ENCODE results near the gene CNTN4.

The CNTN4 gene

DNA sequence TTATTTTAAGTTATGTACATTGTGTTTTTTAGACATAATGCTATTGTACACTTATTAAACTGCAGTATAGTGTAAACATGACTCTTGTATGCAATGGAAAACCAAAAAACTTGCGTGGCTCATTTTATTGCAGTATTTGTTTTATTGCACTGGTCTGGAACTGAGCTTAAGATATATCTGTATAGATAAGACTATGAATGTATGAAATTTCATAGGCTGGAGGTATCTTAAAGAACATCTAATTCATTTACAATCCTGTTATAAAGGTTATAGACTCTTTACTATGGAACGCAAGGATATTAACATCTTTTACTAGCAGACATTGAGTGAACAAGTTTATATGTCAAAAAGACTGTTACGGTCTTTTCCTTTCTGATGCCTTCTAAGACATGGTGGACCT is 552.1 kb downstream of the CNTN4 start:
- TF ChIP-seq, protein P1, sequence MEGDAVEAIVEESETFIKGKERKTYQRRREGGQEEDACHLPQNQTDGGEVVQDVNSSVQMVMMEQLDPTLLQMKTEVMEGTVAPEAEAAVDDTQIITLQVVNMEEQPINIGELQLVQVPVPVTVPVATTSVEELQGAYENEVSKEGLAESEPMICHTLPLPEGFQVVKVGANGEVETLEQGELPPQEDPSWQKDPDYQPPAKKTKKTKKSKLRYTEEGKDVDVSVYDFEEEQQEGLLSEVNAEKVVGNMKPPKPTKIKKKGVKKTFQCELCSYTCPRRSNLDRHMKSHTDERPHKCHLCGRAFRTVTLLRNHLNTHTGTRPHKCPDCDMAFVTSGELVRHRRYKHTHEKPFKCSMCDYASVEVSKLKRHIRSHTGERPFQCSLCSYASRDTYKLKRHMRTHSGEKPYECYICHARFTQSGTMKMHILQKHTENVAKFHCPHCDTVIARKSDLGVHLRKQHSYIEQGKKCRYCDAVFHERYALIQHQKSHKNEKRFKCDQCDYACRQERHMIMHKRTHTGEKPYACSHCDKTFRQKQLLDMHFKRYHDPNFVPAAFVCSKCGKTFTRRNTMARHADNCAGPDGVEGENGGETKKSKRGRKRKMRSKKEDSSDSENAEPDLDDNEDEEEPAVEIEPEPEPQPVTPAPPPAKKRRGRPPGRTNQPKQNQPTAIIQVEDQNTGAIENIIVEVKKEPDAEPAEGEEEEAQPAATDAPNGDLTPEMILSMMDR (conservative IDR thresholded peaks at IDR 0.05; ENCODE audit: low read depth, low read length), result no peak
- no peak for DNase-seq (ENCODE audit: low read depth)
- H3K4me3 ChIP-seq (ENCODE audit: low read depth, low read length), result no peak overlapping the region

DNA sequence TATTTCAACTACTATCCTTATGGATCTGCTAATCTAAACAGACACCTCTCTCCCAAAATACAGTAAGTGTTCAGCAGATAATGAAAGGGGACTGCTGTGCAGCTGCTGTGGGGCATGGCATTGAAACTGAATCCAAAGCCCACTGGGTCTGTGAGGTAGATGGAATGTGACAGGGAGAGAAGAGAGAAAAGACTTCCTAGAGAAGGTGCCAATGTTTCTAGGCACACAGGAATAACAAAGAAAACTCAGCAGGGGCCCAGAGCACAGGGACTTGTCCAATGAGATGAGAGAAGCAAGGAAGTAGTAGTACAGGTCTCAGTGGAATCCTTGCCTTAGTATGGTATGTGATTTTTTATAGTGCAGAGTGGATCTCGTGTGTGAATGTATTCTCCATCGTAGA is 553.7 kb downstream of the CNTN4 start:
- H3K4me3 ChIP-seq (ENCODE audit: low read depth, low read length), result no peak overlapping the region
- DNase-seq (ENCODE audit: low read depth), result no peak
- TF ChIP-seq, protein P1 (conservative IDR thresholded peaks at IDR 0.05; ENCODE audit: low read depth, low read length), result no peak

- no peak for DNase-seq (ENCODE audit: low read depth)
- TF ChIP-seq, protein P1 (conservative IDR thresholded peaks at IDR 0.05; ENCODE audit: low read depth, low read length), result no peak
- H3K4me3 ChIP-seq (ENCODE audit: low read depth, low read length), result no peak overlapping the region
Observed at GRCh38 chr3:2653706-2654105, 555.0 kb downstream of the CNTN4 start.

GRCh38 chr3:2655229-2655701 is 556.6 kb downstream of the CNTN4 start:
- DNase-seq (ENCODE audit: low read depth), result peak; percentile 36
- H3K4me3 ChIP-seq (ENCODE audit: low read depth, low read length), result no peak overlapping the region
- TF ChIP-seq, protein P1 (conservative IDR thresholded peaks at IDR 0.05; ENCODE audit: low read depth, low read length), result no peak

GRCh38 chr3:2656806-2657777 is 558.4 kb downstream of the CNTN4 start:
- TF ChIP-seq, protein P1 (conservative IDR thresholded peaks at IDR 0.05; ENCODE audit: low read depth, low read length), result no peak
- H3K4me3 ChIP-seq (ENCODE audit: low read depth, low read length), result no peak overlapping the region
- peak; percentile 81 for DNase-seq (ENCODE audit: low read depth)

GRCh38 chr3:2657971-2658370 is 559.3 kb downstream of the CNTN4 start:
- no peak overlapping the region for H3K4me3 ChIP-seq (ENCODE audit: low read depth, low read length)
- TF ChIP-seq, protein P1 (conservative IDR thresholded peaks at IDR 0.05; ENCODE audit: low read depth, low read length), result no peak
- DNase-seq (ENCODE audit: low read depth), result no peak

All from choroid plexus epithelial cell (primary cell).